ENCODE measurements around the gene EIF1. TPM values are rescaled to one million over a fixed set of nuclear protein-coding genes. Genes with fewer than 3 reads are reported as not detected.
A peak's percentile ranks its signal among the peaks of the same experiment; 100 is the strongest.
"Not testable (repeated sequence)": the region's sequence is repeated elsewhere in the genome, so short reads cannot be mapped to it uniquely, and the experiment has no call there.

Gene EIF1
- total RNA-seq, 1 donor from 2014 or later = 723 TPM

- DNase-seq (ENCODE audit: low spot score) = peak; percentile 76
Measured at GRCh38 chr17:41655611-41656111, 33.0 kb upstream of the EIF1 start.

- no peak for DNase-seq (ENCODE audit: low spot score)
Measured at GRCh38 chr17:41656249-41657023, 32.2 kb upstream of the EIF1 start.

- no peak for DNase-seq (ENCODE audit: low spot score)
Measured at GRCh38 chr17:41657176-41657754, 31.4 kb upstream of the EIF1 start.

GRCh38 chr17:41657936-41658335 lies 30.7 kb upstream of the EIF1 start:
- no peak for DNase-seq (ENCODE audit: low spot score)

- no peak for DNase-seq (ENCODE audit: low spot score)
Measured at GRCh38 chr17:41658846-41659245, 29.8 kb upstream of the EIF1 start.

GRCh38 chr17:41659427-41660212 lies 29.1 kb upstream of the EIF1 start:
- no peak for DNase-seq (ENCODE audit: low spot score)

GRCh38 chr17:41660221-41660711 lies 28.4 kb upstream of the EIF1 start:
- no peak for DNase-seq (ENCODE audit: low spot score)

- DNase-seq (ENCODE audit: low spot score) = no peak
Measured at GRCh38 chr17:41663451-41664171, 25.1 kb upstream of the EIF1 start.

GRCh38 chr17:41664172-41664457 lies 24.6 kb upstream of the EIF1 start:
- DNase-seq (ENCODE audit: low spot score) = no peak

GRCh38 chr17:41664587-41665565 lies 23.8 kb upstream of the EIF1 start:
- DNase-seq (ENCODE audit: low spot score) = no peak

- peak; percentile 91 for DNase-seq (ENCODE audit: low spot score)
Measured at GRCh38 chr17:41665566-41666236, 23.0 kb upstream of the EIF1 start.

- no peak for DNase-seq (ENCODE audit: low spot score)
Measured at GRCh38 chr17:41666237-41666641, 22.4 kb upstream of the EIF1 start.

- peak; percentile 89 for DNase-seq (ENCODE audit: low spot score)
Measured at GRCh38 chr17:41666708-41667279, 21.9 kb upstream of the EIF1 start.

GRCh38 chr17:41667280-41668041 lies 21.2 kb upstream of the EIF1 start:
- DNase-seq (ENCODE audit: low spot score) = no peak

GRCh38 chr17:41672153-41672552 lies 16.5 kb upstream of the EIF1 start:
- DNase-seq (ENCODE audit: low spot score) = no peak

GRCh38 chr17:41675157-41676057 lies 13.3 kb upstream of the EIF1 start:
- DNase-seq (ENCODE audit: low spot score) = not testable (repeated sequence)

- no peak for DNase-seq (ENCODE audit: low spot score)
Measured at GRCh38 chr17:41676058-41676419, 12.6 kb upstream of the EIF1 start.

- no peak for DNase-seq (ENCODE audit: low spot score)
Measured at GRCh38 chr17:41678411-41678906, 10.2 kb upstream of the EIF1 start.
